NCI-H2196 (cell line): ENCODE measurements around the gene DCTN1.
A peak's percentile ranks its signal among the peaks of the same experiment; 100 is the strongest.
"Not testable (repeated sequence)": the region's sequence is repeated elsewhere in the genome, so short reads cannot be mapped to it uniquely, and the experiment has no call there.

Experiments used
- DNase-seq: peaks from one replicate; lab custom pipeline; 2025; ENCODE audit not compliant: unreplicated experiment; lab: John Stamatoyannopoulos, UW

DCTN1 gene

DNA sequence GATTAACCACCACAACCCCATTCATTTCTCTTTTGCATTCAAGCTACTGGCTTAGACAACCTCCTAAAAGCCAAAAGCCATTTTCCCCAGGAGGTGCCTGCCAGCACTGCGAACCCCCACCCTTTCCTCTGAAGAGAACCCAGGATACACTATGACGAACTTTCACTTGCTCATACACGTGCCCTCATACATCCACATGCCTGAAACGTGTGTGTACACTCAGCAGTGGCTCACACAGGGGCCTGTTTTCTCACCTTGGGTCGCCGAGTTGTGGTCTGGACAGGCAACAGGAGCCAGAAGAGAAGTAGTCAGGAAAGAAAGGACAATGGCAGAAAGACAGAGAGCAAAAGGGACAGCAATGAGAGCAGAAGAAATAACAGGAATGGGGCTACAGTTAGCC is 7.4 kb downstream of the DCTN1 start:
- DNase-seq, result no peak

DNA sequence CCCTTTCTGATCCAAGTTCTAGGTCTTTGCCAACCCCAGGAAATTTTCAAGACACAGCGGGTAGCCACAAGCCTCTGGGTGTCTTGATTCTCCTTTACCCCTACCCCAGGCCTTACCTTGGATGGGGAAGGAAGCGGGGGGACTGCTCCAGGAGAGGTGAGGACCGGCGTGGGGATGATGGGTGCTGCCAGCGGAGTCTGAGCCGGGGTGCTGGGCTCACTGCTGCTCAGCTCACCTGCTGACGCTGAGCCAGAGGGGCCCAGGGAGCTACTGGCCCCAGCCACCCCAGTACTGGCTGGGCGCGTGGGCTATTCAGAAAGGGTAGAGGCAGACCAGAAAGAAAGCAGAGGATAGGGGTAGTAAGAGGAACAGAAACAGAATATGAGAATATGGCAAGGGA is 8.7 kb downstream of the DCTN1 start:
- no peak for DNase-seq

DNA sequence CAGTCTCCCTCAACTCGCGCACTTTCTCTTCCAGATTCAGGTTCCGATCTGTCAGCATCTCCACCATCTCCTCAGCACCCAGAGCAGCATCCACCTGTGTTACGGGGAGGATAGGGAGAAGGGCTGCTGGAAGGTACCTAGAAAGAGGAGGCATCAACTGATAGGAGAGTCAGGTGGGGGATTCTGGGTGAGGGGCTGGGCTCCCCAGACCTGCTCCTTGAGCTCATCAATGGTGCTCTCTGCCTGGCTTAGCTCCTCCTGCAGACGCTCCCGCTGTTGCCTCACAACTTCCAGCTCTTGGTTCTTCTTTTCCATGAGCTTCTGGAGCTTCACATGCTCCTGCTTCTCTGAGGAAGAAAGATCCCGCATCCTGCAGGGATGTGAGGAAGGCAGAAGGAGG is 10.1 kb downstream of the DCTN1 start:
- DNase-seq, result no peak

DNA sequence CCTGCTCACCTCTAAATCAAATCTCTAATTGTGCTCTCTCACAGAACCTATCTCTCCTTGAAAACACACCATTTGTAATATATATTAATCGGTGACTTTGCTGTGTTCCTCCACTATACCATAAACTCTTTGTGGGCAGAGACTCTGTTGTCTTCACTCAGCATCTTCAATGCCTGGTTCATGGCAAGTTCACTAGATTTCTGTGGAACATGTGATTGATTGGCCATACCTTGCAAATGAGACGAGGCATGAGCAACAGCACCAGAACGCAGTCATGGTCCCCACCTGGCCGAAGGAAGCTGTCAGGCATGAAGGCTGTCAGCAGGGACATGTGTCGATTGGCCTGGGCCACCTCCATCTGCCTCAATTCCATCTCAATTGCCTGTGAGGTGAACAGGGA is 11.6 kb downstream of the DCTN1 start:
- no peak for DNase-seq

DNA sequence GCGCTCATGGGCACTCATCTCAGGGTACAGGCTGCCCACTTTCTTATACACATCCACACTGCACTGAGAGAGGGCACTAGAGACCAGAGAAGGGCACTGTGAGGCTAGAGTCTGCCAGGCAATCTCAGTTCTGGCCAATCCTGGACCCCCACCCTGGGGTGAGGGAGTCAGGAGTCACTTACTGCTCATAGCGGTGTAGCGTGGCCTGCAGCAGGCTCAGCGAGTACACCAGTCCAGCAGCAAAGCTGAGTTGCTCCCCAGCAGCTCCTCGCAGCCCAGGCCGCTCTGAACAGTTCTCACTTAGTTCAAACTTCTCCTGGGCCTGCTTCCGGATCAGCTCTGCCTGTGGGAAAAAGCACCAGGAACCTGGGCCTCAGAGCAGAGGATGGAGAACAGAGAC is 12.3 kb downstream of the DCTN1 start:
- DNase-seq, result no peak

DNA sequence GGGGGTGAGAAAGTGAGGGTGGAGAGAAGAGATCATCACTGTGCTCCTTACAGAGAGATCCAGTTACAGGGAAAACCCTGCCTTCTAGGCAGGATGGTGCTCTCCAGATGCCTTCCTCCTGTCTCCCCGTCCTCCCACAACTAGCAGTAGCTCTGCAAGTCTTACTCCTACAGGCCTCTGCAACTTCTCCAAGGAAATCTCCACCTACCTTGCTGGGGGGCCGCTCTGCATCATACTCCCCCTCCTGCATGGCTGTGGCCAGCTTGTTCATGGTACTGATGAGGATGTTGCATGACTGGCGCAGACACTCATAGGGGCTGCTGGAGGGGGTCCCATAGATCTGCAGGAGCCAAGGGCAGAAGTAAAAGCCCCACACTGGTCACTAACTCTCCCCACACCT is 14.1 kb downstream of the DCTN1 start:
- no peak for DNase-seq

DNA sequence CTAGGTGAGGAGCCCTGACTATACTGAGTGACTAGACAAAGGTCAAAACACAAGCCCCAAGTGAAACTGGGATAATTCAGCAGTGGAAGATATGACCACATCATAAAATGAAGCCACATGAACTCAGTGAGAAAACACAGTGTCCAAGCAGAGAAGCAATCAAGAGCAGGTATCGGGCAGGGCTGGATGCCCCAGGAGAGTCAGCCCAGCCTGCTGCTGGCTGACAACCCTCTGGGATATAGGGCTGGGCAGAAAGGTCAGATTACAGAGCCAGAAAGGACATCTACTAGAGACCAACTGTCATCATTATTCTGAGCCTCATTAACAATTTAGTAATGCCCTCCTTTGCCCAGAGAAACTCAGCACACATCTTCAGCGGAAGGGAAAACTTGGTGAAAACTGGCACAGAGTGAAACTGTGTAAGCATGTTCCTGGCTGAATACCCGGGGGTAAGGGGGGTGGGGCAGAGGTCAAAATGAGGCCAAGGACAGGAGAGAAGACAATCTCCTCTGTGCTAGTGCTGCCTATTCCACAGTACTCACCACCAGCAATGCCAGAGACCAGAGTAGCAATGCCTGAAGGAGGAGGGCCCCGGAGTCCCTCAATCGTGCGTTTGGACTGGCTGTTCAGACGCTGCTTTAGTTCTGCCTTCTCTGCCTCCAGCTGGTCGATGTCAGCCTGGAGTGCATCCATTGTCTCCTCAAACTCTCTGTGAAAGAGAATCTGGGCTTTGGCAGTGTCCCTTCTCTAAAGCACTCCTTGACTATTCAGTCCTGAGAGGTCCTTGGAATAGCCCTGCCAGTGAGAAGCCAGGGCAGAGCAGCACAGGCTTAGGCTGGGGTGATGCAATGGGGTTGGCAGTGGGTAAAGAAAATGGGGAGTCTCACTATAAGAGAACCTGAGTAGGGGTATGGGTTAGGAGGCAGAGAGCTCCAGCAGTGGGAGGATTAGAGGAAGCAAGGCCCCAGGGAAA is 15.3 kb downstream of the DCTN1 start:
- no peak for DNase-seq

DNA sequence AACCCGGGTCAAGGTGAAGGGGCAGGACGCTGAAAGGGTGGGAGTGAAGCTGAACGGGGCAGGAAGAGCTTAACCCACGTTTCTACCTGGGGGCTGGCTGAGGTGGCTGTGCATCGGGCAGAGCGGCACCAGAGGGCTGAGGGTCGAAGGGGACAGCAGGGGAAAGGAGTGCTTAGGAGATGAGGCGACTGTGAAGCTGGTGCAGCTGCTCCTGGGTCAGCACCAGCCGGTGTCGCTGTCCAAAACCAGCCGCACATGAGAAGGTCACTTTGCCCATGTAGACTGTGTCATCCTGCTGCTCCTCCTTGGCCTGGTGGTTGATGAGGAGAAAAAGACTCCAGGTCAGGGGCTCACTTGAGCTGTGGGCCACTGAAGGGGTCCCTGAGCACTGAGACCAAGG is 18.8 kb downstream of the DCTN1 start:
- DNase-seq, result no peak

DNA sequence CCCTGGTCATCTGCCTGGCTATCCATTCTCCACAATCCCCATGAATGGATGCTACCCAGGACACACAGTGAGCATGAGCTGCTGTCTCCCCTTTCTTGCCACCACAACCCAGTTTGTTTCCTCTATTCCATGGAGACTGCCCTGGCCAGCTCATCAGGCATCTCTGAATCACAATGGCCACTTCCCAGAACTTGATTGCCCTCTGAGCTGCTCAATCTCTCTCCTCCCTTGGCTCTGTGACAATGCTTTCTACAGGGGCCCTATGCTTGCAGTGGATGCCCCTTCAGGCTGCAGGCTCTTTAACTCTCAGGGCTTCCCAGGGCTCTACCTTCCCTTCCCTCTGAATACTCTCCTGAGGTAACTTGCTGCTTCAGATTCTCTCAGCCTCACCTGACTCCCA is 22.5 kb downstream of the DCTN1 start:
- no peak for DNase-seq

DNA sequence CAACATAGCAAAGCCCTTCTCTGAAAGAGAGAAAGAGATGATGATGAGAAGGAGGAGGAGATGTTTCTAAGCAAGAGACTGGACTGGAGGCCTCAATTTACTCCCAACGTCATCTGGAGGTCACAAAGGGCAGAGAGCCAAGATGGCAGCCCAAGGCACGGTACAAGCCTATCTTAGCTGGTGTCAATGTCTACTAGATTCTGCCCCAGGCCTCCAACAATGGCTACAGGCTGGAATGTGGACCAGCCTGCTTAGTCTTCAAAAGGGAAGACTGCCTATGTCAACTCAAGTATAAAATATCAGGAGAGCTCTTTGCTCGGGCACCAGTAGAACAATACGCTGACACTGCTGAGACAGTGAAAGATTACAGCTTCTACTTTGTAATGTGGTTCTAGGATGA is 30.2 kb downstream of the DCTN1 start:
- DNase-seq, result no peak

DNA sequence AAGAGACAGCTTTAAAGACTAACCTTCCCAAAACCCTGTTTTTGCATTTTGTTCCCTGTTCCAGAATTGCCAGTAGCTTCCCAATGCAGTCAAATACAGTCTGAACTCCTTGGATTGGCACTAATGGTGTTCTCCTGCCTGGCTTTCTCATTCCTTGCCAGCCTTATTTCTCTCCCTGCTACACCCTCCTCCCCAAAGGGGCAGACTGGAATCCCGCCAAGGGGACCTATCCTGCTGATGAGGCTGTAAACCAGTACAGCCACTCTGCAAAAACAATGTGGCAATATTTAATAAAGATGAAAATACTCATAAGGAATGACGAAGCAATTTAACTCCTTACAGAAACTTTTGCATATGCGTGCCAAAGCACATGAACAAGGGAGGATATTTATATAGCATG is 32.4 kb downstream of the DCTN1 start:
- no peak for DNase-seq

DNA sequence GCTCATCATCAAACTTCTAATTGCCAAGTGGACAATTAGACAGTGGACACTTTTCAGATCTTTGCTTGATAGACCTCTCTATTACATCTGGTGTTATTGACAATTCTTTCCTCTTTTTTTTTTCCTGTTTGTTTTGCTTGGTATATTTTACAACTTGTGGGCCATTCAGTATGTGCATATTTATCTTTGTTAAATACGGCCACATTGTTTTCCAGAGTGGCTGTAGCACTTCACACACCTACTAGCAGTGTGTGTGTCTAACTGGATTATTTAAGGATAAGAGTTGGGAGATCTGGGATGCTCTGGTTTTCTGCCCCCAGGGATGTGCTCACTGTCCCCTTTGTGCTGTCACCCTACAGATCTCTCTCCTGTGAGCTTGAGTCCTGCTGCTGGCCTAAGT is 32.8 kb downstream of the DCTN1 start:
- DNase-seq, result no peak

DNA sequence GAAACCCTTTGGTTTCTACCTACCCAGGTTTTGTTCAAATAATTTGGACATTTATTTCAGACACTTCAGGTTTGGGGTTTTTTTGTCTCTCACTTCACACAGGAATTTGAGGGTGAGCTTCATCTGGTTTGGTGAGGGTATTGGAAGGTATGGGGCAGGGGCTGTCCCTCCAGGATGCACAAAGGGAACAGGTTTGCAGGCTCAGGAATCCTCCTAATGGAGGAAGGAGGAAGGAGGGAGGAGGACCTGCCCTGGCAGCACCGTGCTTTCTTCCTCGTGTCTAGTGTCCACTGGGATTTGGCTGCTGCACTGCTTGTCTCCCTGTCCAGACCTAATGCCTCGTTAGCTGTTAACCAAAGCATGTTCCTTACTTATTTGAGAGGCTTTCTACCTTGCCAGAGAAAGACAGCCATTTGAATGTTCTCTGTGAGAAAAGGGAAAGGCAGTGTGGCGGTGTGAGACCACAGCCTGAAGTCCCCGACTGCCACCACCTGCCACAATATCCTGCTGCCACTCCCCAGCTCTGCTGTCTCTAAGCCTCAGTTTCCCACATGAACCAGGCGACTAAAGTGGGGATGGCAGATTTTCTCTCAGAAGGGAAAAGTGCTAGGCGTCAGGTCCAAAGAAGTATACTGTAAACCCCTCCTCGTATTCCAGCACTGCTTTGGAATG is 34.7 kb downstream of the DCTN1 start:
- DNase-seq, result no peak

DNA sequence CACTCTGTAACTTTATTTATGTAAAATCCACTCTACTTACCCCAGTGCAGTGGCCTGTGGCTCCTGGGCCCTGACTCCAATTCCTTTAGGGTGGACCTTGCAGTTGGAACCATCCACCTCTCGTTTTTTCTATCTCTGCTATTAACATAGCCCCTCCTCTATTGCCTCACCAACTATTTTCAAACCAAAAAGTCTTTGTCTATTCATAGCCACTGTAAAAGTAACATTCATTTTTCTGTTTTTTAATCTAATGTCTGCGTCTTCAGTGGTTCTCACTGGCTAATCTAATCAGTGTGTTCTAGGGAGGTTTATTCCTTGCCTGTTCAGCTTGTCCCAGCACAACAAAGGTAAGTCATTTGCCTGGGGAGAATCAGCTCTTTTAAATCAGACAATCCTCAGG is 36.8 kb downstream of the DCTN1 start, which contains the start of gene SLC4A5:
SLC4A5 (minus strand) TSS at position 101 of the 400 bp plus-strand sequence. CDS start 28,393 bp downstream, outside the sequence.
- no peak for DNase-seq

DNA sequence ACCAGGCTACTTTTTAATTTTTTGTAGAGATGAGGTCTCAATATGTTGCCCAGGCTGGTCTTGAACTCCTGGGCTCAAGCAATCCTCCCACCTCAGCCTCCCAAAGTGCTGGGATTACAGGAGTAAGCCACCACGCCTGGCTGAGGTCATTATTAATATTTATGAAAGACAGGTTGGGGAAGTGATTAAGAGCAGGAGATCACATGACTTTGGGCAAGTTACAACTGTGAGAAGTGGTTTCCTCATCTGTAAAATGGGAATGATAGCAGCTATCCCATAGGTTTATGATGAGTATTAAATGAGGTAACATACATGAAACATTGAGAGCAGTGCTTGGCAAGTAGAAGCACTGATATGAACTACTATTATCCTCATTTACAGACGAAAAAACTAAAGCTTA is 43.9 kb downstream of the DCTN1 start:
- not testable (repeated sequence) for DNase-seq

DNA sequence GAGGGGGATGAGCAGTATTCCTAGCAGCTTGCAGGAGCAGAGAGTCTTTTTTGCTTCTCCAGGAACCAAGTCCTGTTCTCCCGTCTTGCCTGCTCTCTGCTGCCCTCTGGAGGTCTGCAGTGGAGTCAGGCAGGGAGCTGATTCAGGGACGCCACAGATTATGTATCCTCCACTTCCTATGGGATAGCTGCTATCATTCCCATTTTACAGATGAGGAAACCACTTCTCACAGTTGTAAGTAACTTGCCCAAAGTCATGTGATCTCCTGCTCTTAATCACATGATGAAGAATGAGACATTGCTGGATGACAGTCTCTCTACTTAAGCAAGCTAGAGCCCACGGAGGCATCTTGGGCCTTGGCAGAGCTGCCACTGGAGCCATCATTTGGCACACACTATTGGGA is 45.2 kb downstream of the DCTN1 start:
- peak; percentile 61 for DNase-seq

DNA sequence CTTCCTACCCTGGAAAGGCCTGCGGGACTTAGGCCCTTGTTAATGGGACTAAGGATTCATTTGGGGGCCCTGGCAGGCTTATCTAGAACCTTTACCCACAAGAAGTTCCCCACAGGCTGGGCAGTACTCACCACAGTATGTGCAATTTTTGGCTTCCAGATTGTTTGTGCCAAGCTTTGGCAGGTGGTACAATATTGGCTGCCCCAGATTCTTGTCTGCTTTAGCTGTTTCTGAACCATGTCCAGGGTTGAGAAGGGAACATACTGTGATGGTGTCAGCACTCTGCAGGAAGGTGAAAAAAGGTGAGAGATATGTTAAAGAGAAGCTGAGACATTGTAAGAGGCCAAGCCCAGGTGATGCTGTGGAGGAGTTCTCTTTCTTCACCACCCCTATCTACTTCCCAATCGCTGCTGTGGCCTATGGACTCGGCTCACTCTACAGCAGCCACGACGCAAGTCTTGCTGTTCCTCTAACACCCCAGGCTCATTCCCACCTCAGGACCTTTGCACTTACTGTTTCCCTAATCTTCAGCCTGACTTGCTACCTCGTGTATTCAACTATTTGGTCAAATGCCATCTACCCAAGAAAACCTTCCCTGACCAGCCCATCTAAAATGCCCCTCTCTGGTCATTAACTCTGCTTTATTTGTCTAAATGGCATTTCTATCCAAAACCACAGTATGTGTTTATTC is 46.1 kb downstream of the DCTN1 start:
- no peak for DNase-seq

DNA sequence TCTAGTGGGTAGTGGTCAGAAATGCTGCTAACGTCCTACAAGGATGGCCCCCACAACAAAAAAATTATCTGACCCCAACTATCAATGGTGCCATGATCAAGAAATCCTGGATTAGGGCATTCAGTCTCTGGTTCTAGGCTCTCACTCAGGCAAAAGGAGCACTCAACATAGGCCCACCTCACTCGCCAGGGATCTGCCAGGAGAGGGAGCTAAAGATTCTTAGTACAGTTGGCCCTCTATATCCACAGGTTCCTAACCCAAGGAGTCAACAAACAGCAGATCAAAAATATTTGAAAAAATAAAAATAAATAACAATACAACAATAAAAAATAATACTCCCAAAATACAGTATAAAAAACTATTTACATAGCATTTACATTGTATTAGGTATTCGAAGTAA is 46.9 kb downstream of the DCTN1 start:
- peak; percentile 3 for DNase-seq

DNA sequence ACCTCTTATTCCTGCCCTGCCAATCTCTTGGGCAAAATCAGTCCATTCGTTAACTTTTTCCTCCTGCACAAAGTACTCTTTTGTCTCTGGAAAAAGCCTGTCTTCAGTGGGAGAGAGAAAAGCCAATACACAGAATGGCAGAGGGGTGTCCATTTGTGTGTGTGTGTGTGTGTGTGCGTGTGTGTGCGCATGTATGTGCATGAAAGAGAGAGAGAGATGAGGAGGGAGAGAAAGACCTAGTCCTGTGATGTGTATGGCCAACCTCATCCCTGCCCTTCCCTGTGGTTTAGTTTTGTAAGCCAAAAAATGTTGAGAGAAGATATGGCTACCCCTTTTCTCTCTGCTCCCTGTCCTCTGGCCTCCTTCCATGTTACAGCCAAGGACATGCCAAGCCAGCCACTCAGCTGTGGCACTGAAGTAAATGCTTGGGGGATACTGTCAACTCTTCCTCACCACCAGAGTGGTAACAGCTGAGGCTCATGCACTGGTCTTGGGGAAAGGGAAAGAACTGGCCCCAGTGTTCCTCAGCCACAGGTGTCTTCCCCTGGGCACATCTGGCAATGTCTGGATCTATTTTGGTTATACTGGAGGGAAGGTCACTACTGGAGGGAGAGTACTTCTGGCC is 47.4 kb downstream of the DCTN1 start:
- DNase-seq, result no peak

DNA sequence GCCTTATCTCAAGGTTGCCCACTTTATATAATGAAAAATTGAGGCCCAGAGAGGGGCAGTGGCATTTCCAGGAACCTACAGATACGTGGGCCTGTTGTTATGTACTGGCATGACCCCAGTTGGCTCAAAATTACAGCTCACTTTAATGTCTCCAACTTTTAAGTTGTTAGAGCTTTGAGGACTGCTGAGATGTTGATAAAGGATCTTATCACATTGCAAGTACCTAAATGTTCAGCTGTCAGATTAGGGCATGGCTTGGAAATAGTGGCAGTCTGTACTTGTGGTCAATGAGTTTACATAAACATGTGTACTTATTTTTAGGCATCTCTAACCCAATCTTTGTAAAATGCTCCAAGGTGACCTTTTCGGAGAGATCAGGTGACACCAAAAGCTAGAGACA is 51.5 kb downstream of the DCTN1 start:
- DNase-seq, result no peak

DNA sequence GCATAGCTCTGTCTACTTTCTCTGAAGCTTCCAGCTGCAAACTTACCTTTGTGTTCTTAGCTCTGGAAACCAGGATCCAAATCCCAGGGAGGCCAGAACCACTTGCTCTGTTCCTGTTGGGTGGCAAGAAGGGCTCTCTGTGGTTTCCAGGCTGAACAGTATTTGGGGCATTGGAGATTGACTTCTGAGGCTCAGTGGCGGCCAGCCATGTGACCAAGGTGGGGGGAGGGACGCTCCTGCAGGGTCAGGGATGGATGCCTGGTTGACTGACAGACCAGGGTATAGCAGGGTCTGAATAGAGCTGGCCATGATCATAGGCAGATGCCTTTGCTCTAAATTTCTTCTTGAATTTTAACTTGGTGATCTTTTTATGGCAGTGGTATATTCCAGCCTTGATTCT is 52.0 kb downstream of the DCTN1 start:
- no peak for DNase-seq
